HG02642 (cell line): ENCODE data around the gene ETS2.

Experiments
- ATAC-seq: cut with Tn5 transposase; IDR thresholded peaks from one replicate; pipeline ENCODE4 v1.9.1; 2021; ENCODE audit warnings: mild to moderate bottlenecking; ENCODE audit not compliant: unreplicated experiment, poor library complexity

Gene ETS2

GRCh38 chr21:38777015-38777414 is 28.7 kb upstream of the ETS2 start:
- no peak for ATAC-seq

GRCh38 chr21:38777531-38777930 is 28.2 kb upstream of the ETS2 start:
- no peak for ATAC-seq

DNA sequence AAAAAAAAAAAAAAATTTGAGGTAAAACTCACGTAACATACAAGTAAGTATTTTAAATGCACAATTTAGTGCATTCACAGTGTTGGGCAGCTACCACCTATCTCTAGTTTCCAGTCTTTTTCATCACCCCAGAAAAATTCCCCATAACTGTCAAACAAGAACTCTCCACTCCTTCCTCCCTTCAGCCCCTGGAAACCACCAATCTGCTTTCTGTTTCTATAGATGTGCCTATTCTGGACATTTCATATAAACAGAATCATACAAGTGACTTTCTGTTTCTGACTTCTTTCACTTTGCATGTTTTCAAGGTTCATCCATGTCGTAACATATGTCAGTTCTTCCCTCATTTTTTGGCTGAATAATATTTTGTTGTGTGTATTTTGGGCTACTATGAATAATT is 24.9 kb upstream of the ETS2 start:
- ATAC-seq: peak; percentile 61

DNA sequence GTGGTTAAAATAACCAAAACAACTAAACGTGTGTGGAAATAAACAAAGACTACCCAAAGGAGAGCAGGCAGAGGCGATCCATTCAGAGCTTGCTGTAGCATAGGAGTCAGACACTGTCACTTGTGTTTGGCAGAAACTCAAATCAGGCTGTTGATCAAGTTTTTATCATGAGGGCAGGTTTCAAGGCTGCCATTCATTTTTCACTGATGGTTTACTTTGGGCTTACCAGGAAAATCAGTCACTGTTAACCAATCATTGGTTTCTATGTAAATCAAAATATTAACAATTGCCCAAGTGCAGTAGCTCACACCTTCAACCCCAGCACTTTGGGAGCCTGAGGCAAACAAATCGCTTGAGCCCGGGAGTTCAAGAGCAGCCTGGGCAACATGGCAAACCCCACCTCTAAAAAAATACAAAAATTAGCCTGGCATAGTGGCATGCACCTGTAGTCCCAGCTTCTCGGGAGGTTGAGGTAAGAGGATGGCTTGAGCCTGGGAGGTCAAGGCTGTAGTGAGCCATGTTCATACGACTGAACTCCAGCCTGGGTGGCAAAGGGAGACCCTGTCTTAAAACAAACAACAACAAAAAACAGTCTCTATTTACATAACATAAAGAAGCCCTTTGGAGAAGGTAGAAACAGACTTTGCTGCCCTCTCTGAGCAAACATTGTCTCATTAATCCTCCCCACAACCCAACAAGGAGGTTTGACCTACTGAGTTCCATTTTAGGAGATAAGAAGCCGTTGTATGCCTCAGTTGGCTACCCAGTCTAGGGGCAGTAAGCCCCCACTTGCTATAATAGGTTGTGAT is 21.1 kb upstream of the ETS2 start:
- no peak for ATAC-seq

DNA sequence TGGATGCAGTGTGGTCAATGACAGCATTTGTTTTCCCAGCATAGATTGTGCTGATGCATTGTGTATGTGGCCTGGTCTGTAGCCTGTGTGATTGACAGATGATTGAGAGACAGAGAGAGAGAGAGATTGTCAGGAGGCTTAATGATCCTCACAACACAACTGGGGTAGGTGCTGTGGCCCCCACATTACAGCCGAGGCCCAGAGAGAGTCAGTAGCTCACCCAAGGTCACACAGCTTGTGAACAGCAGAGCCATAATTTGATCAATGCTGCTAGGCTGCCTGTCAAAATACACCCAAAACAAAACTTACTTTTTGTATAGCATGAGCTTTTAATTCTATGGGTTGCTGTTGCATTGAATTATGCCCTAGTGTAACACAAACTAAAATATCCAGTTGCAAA is 20.2 kb upstream of the ETS2 start:
- ATAC-seq: no peak

GRCh38 chr21:38787016-38787415 is 18.7 kb upstream of the ETS2 start:
- no peak for ATAC-seq

DNA sequence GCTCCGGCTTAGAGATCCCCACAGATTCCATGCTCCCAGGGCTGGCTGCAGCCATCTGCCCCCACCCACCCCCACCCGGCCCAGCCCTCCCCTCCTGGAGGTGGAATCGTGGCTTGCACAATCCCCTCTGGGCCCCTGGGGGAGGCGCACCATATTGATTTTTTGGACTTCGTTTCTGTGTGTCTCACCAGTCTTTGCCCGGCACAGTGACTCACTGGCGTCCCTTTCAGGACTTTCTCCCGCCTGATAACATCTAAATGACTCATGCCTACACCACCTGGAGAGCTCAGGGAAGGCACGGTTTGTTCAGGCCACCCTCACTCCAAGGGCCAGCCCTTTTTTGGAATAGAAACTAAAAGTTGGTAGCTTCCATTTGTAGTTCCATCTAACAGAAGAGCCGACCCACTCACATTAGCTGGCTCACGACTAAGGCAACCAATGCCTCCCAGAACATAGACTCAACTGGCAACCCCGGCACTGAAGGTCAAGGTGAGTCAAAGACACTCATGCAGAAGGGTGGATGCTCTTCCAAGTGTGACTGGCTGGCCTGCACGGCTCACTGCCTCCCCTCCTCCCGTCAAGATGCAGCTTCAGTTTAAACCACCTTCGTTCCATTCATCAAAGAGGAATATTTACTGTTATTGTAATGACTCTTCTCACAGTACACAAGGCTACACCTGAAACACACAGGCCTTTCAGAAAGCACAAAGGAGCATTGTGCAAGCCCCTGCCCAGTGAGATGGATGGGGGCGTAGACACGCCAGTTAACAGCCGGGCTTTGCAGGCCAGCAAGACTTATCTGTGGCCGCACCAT is 18.1 kb upstream of the ETS2 start:
- ATAC-seq: no peak

DNA sequence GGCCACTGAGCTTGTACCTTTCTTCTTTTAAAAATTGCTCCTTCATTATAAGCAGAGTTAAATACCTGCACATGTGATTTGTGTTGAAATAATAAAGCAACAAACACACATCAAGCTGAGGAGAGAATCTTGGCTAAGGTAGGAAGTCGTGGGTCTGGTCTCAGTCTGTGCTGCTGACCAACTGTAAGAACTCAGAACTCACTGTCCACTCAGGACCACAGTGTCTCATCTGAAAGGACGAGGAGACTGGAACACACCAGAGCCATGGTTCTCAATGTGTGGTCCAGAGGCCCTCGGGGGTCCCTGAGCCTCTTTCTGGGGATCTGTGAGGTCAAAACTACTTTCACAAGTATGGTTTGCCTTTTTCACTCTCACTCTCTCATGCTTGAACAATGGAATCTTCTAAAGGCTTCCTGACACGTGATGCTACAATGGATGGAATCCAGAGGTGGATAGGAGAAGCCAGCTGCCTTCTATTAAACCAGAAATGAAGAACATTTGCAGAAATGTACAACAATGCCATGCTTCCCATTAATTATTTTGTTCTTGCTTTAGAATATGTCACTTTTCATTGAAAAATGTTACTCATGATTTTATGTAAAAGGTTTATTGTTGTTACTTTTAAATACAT is 17.3 kb upstream of the ETS2 start:
- ATAC-seq: no peak

- no peak for ATAC-seq
Observed at GRCh38 chr21:38789275-38789674, 16.5 kb upstream of the ETS2 start.

GRCh38 chr21:38790059-38790458 is 15.7 kb upstream of the ETS2 start:
- ATAC-seq: no peak

DNA sequence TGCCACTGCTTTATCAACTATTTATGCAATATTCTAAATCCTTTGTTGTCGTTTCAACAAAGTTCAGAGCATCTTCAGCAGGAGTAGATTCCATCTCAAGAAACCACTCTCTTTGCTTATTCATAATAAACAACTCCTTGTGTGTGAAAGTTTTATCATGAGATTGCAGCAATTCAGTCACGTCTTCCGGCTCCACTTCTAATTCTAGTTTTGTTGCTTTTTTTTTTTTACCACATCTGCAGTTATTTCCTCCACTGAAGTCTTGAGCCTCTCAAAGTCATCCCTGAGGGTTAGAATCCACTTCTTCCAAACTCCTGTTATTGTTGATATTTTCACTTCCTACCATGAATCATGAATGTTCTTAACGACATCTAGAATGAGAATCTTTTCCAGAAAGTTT is 14.8 kb upstream of the ETS2 start:
- no peak for ATAC-seq

DNA sequence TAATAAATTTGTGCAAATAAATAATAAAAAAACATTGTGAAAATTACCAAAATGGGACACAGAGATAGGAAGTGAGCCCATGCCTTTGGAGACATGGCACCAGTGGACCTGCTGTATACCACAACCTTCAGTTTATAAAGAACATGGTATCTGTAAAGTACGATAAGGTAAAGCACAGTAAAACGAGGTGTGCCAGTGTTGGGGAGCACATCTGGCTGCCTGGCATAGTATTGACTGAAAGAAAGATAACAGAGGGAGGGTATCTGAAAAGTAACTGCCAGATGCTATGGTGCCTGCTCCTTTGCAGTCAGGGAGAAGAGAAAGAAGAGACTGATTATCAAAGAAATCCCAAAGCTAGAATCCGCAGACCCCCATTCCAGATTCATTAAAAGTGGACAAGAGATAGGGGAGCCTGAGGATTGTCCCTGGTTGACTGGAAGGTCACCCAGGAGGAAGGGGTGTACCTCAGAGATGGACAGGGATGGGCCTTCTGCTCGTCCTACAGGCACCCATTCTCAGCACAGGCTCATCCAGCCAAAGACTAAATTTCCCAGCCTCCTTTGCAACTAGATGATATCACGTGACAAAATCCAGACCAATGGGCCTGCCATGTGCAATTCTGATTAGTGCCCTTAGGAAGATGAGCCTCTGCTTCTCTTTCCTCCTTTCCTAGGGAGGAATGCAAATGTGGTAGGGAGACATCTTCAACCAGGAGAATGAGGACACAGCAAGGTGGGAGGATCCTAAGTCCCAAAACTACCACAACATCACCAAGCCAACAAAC is 12.9 kb upstream of the ETS2 start:
- ATAC-seq: no peak

DNA sequence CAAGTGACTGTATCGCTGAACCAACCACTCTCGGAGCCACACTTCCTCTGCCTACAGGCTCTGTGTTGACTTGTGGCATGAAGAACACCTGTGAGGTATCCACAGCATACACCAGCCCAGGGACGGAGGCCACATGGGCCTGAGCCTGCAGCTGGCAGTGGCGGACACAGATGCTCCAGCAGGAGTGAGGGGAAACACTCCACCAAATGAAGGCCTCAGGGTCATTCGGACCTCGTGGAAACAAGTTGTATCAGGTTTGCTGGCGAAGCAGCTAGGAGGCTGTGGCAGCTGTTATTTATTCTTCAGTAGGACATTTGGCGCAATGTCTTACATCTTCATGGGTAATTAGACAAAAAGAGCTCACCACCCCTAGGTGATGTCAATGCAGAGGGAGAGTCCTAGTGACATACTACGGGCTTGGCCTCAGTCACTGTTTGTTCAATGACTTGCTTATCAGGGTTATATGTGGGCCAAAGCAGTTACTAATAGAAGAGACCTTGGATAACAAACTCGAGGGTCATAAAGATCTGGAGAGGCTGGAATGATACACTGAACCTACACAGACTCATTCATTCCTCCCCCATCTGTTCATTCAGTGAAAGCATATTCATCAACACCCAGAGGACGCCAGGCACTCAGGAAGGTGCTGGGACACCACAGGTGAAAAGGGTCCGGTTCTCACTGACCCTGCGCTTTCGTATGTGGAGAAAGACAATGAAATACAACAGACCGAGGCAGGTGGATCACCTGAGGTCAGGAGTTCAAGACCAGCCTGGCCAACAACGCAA is 11.6 kb upstream of the ETS2 start:
- ATAC-seq: no peak

DNA sequence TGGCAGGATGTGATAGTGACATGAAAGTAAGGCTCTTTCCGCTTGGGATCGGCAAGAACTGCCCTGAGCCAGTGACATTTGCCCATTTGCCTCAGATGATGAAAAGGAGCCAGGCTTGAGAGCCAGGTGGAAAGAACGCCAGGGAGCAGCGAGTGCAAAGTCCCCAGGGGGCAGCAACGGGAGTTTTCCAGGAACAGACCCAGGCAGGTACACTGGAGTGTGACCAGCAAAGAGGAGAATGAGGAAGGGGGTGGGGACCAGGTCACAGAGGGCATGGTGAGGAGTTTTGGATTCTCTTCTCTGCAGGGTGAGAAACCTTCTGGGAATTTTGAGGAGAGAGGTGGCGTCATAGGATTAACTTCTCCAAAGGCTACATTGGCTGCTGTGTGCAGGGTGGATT is 10.8 kb upstream of the ETS2 start:
- ATAC-seq: no peak

DNA sequence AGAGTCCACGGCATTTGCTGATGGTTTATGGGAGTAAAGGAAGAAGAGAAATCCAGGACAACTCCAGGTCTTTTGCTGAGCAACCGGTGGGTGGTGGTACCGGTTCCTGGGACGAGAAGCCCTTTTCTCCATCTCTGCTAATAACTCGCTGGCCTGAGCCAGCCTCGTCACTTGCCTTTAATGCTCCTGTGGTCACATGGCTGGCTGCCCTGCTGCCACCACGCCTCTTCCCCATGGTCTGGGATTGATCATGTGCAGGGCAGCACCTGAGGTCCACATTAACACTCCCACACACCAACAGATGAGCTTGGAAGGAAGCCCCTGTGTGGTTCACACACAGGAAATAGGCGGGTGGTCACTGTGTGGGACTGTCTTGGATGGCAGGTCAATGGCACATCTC is 10.3 kb upstream of the ETS2 start:
- no peak for ATAC-seq

- ATAC-seq: no peak
Observed at GRCh38 chr21:38796424-38796823, 9.3 kb upstream of the ETS2 start.

- ATAC-seq: no peak
Observed at GRCh38 chr21:38797470-38797869, 8.3 kb upstream of the ETS2 start.

DNA sequence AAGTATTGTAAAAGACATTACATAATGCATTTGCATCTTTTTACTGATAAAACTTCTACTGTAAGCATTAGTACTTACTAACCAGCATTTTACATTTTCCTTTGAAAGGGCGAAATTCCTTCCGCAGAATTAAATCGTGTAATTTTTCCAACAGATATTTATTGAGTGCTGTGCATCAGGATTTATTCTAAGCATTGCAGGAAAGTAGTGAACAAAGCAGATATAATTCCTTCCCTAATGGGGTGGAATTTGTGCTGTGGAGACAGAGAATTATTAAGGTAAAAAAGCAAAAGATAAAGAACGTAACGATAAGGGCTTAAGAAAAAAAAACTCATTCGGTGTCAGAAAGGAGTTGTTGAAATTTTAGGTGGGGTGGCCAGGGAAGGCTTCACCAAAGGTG is 7.6 kb upstream of the ETS2 start:
- ATAC-seq: no peak

DNA sequence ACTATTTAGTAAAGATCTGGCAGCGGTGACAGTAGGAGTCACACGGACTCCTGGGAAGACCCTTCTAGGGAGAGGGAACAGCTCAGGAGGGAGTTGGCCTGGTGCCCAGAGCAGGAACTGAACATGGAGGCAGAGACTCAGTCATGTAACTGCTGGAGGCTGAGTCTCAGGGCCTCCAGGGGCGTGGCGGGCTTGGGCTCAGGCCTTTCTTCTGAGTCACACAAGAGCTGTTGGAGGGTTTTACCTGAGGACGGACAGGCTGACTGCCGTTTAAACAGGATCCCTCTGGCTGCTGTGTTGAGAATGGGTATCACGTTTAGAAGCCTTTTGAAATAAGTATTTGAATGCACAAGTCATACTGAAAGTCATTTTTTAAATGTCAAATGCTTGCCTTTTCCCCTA is 7.2 kb upstream of the ETS2 start:
- no peak for ATAC-seq
